NCI-H1436 (cell line): ENCODE data around the gene REC8.
"Not testable (repeated sequence)": the region's sequence is repeated elsewhere in the genome, so short reads cannot be mapped to it uniquely, and the experiment has no call there.

Source experiments
- DNase-seq: peaks from one replicate; lab custom pipeline; 2025; lab: John Stamatoyannopoulos, UW

The REC8 gene

DNA sequence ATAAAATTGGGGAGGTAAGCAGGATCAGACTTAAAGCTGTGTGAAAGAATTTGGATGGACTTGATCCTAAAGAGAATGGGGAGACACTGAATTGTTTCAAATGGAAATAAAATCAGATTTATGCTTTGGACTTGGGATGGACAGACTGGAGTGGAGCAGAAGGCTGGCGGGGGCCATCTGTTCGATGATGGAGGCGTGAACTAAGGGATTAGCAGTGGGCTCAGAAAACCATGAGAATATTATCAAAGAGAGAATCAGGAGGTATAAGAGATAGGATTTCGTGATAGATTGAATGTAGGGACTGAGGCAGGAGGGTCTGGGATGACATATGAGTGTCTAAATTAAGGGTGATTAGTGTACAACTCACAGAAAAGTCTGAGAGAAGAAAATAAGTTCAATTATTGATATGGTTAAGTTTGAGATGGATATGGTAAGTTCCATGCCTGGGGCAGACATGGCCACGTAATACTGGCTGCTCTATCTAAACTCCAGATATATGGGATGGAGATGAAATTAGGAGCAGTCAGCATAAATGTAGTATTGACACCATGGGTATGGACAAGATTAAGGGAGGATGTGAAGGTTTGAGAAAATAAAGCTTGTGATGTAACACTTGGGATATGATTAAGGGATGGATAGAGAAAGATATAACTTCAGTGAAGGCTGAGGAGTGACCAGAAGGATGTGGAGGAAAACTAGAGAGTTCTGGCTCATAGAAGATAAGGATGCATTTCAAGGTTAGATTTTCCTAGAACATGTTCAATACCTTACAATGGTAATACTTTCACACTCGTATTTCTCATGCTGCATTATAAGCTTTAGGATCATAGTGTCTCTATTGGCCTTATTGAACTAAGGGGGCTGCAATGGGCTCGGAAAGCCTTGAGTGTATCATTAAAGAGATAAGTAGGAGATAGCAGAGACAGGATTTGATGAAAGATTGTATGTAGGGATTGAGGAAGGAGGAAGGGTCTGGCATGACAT, 32.6 kb downstream of the REC8 start:
- no peak for DNase-seq

DNA sequence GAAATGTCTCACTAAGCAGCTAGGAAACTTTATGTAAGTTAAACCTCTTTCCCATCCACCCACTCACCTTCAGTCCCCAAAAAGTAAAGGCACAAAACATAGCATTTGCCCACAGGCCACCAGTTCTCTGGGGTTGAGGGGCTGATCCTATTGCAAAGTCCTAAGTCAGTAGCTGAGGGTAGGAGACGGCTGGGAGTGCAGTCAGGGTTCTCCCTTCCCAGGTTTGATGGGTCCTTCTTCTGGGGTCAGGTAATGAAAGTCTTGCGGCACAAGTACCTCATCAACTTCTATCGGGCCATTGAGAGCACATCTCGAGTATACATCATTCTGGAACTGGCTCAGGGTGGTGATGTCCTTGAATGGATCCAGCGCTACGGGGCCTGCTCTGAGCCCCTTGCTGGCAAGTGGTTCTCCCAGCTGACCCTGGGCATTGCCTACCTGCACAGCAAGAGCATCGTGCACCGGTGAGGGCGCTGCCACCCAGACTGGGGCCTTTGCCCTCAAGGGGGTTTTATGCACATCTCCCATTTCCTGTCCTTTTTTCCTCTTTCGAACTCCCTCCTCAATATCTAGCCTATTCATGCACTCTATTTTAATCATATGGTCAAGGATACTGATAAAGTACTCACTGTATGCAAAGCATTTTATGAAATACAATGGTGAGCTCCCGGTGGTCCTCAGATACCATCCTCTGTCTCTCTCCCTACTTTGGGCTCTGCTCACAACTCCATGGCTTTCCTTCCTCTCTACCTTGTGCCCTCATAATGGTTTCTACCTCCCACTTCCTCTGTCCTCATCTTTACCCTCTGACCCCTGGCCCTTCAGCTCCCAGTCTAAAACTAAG, 34.6 kb downstream of the REC8 start:
- no peak for DNase-seq

DNA sequence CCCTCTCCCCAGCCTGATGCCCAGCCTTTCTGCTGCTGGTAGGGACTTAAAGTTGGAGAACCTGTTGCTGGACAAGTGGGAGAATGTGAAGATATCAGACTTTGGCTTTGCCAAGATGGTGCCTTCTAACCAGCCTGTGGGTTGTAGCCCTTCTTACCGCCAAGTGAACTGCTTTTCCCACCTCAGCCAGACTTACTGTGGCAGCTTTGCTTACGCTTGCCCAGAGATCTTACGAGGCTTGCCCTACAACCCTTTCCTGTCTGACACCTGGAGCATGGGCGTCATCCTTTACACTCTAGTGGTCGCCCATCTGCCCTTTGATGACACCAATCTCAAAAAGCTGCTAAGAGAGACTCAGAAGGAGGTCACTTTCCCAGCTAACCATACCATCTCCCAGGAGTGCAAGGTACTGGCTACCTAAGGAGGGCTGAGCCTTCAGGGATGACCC, 35.2 kb downstream of the REC8 start:
- no peak for DNase-seq

DNA sequence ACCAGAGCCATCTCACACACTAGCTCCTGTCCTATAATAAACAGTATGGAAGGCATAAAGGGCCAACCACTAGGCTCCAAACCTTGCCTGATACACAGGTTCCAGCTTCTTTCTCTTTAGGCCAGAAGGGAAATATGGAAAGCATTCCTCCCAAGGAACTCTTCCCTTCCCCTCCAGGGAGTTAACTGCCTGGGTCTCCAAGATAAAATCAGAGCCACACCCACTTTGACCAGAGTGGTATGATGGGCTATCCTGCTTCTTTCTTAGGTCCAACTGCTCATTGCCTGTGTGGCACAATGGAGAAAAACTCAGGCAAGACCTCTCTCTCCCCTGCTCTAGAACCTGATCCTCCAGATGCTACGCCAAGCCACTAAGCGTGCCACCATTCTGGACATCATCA, 35.7 kb downstream of the REC8 start:
- DNase-seq = no peak

DNA sequence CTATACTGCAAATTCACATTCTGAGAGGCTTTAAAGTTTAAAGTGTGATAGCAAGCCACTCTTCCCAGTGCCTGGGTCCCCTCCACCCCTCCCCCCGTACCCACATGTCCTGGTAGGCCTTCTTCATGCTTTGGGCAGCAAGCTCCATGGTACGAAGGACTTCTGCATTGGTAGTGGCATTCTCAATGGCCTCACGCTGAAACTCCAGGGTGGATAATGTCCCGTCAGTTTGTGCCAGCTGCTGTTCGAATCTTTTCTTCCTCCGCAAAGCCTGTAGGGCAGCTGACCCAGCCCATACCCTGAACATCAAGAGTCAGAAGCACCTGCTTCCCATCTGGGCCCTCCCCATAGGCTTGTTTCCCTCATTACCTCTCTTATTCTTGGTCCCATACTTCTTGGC, 39.4 kb downstream of the REC8 start:
- no peak for DNase-seq

DNA sequence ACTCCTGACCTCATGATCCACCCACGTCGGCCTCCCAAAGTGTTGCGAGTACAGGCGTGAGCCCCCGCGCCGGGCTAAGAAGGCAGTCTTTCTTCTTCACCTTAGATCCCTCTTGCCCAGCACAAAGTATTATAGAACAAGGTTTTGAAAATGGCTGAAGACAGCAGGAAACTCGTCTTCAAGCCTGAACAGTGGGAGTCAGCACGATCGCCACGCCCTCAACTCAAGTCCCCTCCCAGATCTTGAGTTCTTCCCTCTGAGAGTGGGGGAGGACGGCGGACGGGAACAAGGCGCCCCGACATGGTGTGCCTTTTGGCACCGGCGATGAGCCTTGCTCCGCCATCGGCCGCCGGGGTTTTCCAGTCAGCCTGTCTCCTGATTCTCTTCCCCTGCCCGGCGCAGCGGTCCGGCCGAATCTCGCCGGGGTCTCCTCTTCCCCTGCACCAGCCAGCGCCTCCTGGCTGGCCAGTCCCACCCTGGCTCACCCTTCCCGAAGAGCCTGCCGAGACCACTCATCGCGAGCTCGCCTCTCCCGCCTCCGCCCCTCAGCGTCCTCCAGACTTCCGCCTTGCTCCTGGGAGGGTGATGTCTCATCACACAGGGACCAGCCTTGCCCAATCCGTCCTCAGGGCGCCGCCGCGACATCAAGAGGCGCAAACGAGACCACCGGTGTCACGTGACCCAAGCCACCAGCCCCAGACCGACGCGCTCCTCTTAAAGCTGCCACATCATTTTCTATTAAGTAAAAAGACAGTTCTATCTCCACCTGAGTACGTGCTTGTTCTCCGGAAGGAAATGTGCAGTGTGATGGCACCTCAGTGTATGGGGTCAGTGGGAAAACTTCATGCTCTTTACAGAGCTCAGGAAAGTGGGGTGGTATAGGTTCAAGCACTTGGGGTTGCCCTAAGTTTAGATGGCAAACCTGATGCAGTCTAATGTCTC, 41.3 kb downstream of the REC8 start, which contains the start of gene CHMP4A:
CHMP4A (minus strand) TSS at position 565 of the 942 bp plus-strand sequence; CDS start at position 516, 49 bp downstream.
- peak; percentile 95 for DNase-seq

DNA sequence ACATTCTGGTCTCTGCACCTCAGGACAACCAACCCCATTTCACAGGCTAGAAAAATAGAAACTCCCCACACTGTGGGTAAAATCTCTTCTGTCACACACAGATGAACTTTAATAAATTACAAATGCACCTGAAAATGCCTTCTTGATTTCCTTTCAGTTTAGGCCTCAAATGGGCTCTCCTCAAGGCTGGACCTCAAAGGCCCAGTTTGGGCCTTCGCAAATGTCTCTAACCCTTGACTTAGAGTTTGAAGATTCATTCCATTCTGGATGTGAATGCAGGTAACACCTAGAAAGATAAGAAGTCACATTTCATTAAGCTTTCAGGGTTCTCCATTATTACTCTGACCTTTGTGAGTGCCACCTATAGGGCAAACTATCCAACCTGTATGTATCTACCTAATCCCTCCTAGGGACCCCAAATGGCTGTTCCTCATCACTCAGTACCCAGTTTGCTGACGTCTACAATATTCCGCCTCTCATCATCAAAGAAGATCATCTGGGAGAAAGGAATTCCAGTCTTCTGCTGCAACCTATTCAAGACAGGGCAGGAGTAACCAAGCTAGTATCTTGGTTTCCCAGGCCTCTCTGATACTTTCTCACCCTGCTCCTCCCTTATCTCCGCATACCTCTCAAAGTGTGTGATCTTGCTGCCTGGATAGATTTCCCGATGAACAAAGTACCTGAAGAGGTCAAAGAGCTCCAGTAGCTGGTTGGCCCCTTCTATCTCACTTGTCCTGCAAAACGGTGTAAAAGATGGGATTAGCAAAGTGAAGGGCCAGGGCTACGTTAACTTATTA, 42.2 kb downstream of the REC8 start:
- DNase-seq = no peak

DNA sequence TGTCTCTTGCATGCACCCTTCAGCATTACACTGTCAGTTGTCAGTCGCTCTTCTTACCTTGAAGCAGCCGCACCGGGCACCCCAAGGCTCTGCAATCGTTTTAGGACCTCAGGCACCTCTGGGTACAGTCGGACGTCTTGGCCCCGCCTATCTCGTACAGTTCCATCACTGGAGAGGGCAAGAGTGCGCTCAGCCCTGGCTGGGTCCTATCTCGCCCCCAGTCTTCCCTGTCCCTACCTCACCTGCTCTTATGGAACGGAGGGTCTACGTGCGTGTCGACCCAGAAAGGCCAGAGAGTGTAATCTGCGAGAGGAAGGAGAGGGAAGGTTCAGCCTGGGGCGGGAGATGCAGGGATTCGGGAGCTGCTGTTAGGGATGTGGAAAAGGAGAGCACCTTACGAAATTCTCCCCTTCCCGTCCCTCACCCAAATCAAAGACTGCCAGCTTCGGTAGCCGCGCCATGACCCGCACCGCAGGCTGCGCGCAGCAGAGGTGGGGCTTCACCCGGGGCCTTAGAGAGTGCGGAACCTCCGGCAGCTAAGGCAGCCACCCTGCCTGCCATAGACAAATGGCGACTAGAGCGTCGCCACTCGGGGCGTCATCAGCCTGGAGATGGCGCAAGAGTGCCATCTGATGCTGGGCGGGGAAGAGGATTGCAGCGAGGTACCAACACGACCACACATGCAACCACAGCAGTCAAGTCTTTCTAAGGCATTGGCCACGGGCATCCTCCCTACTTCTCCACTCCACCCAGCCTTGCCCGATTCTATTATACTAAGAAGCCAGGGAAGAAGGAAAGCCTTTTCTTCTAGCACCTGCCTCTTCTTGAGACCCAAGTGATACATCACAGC, 43.8 kb downstream of the REC8 start, which contains the start of gene MDP1:
MDP1 (minus strand) TSS at position 572 of the 850 bp plus-strand sequence; CDS start at position 461, 111 bp downstream.
- peak; percentile 84 for DNase-seq

DNA sequence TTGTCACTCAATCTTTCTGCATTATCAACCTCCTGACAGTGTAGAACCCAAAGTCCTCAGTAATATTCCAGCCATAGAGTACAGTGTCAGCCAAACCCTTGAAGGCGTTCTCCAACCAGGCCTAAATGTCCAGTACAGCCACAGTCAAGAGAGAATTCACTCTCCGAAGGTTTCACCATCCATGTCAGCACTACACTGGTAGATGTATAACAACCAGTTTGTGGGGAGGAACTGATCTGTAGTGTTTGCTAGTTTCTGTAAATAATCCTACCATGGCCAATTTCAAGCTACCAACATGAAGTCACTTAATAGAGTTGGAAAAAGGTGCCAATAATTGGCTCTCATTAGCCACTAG, 44.4 kb downstream of the REC8 start:
- no peak for DNase-seq

DNA sequence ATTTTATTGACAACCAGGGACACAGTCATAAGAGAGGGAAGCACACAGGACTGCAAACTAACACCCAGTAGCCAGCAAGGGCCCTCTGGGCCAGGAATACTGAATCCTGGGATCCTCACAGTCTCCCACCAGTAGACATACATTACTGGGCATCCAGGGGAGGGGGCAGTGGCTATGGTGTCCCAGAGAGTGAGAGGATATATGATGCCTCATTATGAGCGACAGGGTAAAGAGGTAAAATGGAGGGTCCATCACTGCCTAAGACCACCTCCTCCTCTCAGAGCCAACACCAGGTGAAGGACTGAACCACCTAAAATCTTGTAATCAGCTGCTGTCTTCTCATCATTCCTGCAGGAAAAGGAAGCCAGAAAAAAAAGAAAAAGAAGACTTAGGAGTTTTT, 45.0 kb downstream of the REC8 start:
- DNase-seq = not testable (repeated sequence)

DNA sequence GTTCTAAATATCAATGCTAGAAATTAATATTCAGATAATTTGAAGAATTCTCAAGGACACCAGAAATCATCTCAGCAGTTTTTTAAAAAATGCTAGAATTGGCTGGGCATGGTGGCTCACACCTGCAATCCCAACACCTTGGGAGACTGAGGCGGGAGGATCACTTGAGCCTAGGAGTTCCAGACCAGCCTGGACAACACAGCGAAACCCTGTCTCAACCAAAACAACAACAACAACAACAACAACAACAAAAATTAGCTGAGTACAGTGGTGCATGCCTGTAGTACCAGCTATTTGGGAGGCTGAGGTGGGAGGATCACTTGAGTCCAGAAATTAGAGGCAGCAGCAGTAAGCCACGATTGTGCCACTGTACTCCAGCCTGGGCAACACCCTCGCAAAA, 47.2 kb downstream of the REC8 start:
- DNase-seq = no peak

DNA sequence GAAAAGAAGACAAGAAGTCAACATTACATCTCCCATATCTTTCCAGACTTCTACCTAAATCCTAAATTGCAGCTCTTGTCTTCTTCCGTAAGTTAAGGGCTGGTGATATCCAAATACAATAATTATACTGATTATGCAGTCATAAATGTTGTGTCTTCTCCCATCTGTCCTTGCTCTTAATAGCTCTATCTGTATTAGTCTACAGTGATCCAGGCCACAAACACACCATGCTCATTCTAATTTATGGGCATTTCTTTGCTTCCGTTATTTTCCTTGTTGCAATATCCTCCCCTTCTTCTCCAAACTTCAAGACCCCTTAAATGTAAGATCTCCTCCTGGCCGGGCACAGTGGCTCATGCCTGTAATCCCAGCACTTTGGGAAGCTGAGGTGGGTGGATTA, 47.6 kb downstream of the REC8 start:
- no peak for DNase-seq

DNA sequence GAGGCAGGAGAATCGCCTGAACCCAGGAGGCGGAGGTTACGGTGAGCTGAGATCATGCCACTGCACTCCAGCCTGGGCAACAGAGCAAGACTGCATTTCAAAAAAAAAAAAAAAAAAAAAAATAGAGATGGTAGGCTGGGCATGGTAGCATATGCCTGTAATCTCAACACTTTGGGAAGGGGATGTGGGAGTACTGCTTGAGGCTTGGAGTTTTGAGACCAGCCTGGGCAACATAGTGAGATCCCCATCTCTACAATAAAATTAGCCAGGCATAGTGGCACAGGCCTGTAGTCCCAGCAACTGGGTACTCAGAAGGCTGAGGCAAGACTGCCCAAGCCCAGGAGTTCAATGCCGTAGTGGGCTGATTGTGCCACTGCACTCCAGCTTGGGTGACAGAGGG, 51.1 kb downstream of the REC8 start:
- DNase-seq = not testable (repeated sequence)

DNA sequence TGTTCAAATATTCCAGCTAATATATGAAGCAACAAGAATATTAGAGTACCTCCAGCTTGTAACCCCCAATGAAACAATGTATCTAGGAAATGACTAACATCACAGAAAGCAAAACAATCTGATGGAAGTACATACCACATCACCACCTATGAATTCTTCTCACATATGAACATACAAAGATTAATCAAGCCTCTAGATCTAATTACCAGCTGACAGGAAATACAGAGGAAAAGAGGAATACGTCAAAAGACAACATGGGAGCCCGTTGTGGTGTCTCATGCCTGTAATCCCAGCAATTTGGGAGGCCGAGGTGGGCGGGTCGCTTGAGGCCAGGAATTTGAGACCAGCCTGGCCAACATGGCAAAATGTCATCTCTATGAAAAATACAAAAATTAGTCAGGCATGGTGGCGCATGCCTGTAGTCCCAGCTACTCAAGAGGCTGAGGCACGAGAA, 52.8 kb downstream of the REC8 start:
- DNase-seq = no peak

DNA sequence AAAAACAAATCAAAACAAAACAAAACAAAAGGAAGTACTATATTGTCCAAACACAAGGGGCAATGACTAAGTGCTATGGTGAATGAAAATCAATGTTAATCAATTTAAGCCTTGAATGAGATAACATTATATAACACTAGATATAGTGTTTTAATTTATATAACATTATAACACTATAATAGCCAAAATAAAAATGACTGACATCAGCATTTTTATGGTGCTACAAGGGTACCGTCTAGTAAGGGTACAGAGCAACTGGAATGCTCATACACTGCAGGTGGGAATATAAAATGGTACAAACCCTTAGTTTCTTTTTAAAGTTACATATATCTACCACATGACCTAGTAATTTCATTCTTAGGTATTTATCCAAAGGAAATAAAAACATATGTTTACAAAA, 54.6 kb downstream of the REC8 start:
- no peak for DNase-seq

DNA sequence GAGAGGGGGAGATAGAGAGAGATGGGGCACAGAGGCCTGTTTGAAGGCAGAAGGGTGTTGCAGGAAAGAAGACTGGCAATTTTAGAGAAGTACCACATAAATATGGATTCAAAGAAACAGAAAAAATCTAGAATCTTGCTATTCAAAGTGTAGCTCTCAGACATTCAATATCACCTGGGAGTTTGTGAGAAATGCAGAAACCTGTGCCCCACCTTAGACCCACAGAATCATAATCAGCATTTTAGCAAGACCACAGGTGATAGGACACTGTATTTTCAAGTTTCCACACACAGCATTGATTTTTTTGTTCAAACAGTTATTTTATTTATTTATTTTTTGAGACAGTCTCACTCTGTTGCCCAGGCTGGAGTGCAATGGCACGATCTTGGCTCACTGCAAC, 57.0 kb downstream of the REC8 start:
- no peak for DNase-seq
